GM19035 (cell line): ENCODE measurements around the gene SMARCB1.
"Not testable (repeated sequence)": the region's sequence is repeated elsewhere in the genome, so short reads cannot be mapped to it uniquely, and the experiment has no call there.

ENCODE experiments used
- ATAC-seq: cut with Tn5 transposase; IDR thresholded peaks from one replicate; pipeline ENCODE4 v1.9.1; 2021; ENCODE audit not compliant: unreplicated experiment

Gene SMARCB1

GRCh38 chr22:23841736-23842445, 55.1 kb downstream of the SMARCB1 start:
- no peak for ATAC-seq

- ATAC-seq, result no peak
Observed at GRCh38 chr22:23842599-23842998, 55.8 kb downstream of the SMARCB1 start.

- ATAC-seq, result no peak
Observed at GRCh38 chr22:23844739-23845202, 58.0 kb downstream of the SMARCB1 start.

- ATAC-seq, result no peak
Observed at GRCh38 chr22:23845265-23846080, 58.7 kb downstream of the SMARCB1 start.

- no peak for ATAC-seq
Observed at GRCh38 chr22:23846081-23846469, 59.3 kb downstream of the SMARCB1 start.

- ATAC-seq, result no peak
Observed at GRCh38 chr22:23847310-23847920, 60.6 kb downstream of the SMARCB1 start.

- no peak for ATAC-seq
Observed at GRCh38 chr22:23847991-23848864, 61.5 kb downstream of the SMARCB1 start.

GRCh38 chr22:23849009-23850006, 62.5 kb downstream of the SMARCB1 start:
- no peak for ATAC-seq

- ATAC-seq, result no peak
Observed at GRCh38 chr22:23850136-23850611, 63.4 kb downstream of the SMARCB1 start.

- ATAC-seq, result peak; percentile 39
Observed at GRCh38 chr22:23856721-23857605, 70.2 kb downstream of the SMARCB1 start.

GRCh38 chr22:23857606-23858483, 71.1 kb downstream of the SMARCB1 start, which contains the start of gene SLC2A11:
SLC2A11 (plus strand) TSS chr22:23857875; CDS start chr22:23858000, 125 bp downstream.
- peak; percentile 97 for ATAC-seq

GRCh38 chr22:23858484-23858815, 71.7 kb downstream of the SMARCB1 start:
- ATAC-seq, result no peak

GRCh38 chr22:23859201-23859600, 72.4 kb downstream of the SMARCB1 start:
- ATAC-seq, result no peak

GRCh38 chr22:23860187-23860586, 73.4 kb downstream of the SMARCB1 start:
- not testable (repeated sequence) for ATAC-seq

GRCh38 chr22:23862103-23862502, 75.3 kb downstream of the SMARCB1 start:
- no peak for ATAC-seq

- ATAC-seq, result not testable (repeated sequence)
Observed at GRCh38 chr22:23864499-23865154, 77.9 kb downstream of the SMARCB1 start.

- no peak for ATAC-seq
Observed at GRCh38 chr22:23868580-23868979, 81.8 kb downstream of the SMARCB1 start.
